ENCODE data around the gene RBM38. TPM values are rescaled to one million over a fixed set of nuclear protein-coding genes. Genes with fewer than 3 reads are reported as not detected.

Gene RBM38
- total RNA-seq, 4 donors from 2014 or later = 6.2 to 13.3 (median 11.2) TPM

- intact Hi-C loops (cut with DNase I; ENCODE audit: low total_unique reads) = no loop called here
- no peak overlapping the region for H3K4me3 ChIP-seq (ENCODE audit: low read depth, poor library complexity, severe bottlenecking)
- no peak for TF ChIP-seq POLR2A (IDR thresholded peaks at IDR 0.05)
- no peak for TF ChIP-seq CTCF (IDR thresholded peaks at IDR 0.05)
- DNase-seq (ENCODE audit: low spot score in 2 of 2) = peak in 1 of 2 donors; percentile 50
- WGBS, 2 donors = 91 to 97% methylated on average over 4 of the region's 4 CpGs
Measured at GRCh38 chr20:57378646-57379262, 12.4 kb upstream of the RBM38 start.

- no peak overlapping the region for H3K4me3 ChIP-seq (ENCODE audit: low read depth, poor library complexity, severe bottlenecking)
- 81 to 83% methylated on average over 5 of the region's 5 CpGs for WGBS, 2 donors
- no peak for DNase-seq (ENCODE audit: low spot score in 2 of 2)
- intact Hi-C loops (cut with DNase I; ENCODE audit: low total_unique reads) = no loop called here
- no peak for TF ChIP-seq POLR2A (IDR thresholded peaks at IDR 0.05)
- no peak for TF ChIP-seq CTCF (IDR thresholded peaks at IDR 0.05)
Measured at GRCh38 chr20:57379263-57379647, 11.9 kb upstream of the RBM38 start.

GRCh38 chr20:57380081-57380750 is 11.0 kb upstream of the RBM38 start:
- TF ChIP-seq POLR2A (IDR thresholded peaks at IDR 0.05) (no peak), CTCF (IDR thresholded peaks at IDR 0.05) (no peak)
- WGBS, 2 donors = 80 to 85% methylated on average over 10 of the region's 10 CpGs
- intact Hi-C loops (cut with DNase I; ENCODE audit: low total_unique reads) = loop anchor here (2.0 kb wide), 1 partner anchor 113 kb away; no protein-coding TSS in a partner anchor

GRCh38 chr20:57381596-57382503 is 9.3 kb upstream of the RBM38 start:
- peak; percentile 84 to 97 for DNase-seq (ENCODE audit: low spot score in 2 of 2)
- TF ChIP-seq CTCF (IDR thresholded peaks at IDR 0.05) (peak in 1 of 3 donors; percentile 77), POLR2A (IDR thresholded peaks at IDR 0.05) (no peak)
- H3K4me3 ChIP-seq (ENCODE audit: low read depth, poor library complexity, severe bottlenecking) = no peak overlapping the region
- intact Hi-C loops (cut with DNase I; ENCODE audit: low total_unique reads) = loop anchor here (2.0 kb wide), 1 partner anchor 111 kb away; no protein-coding TSS in a partner anchor
- WGBS, 2 donors = 48% methylated on average over 20 of the region's 20 CpGs

More at GRCh38 chr20:57380081-57380750, 11.0 kb upstream of the RBM38 start:
- peak in 1 of 2 donors; percentile 49 for DNase-seq (ENCODE audit: low spot score in 2 of 2)
- H3K4me3 ChIP-seq (ENCODE audit: low read depth, poor library complexity, severe bottlenecking) = no peak overlapping the region

- H3K4me3 ChIP-seq (ENCODE audit: low read depth, poor library complexity, severe bottlenecking) = no peak overlapping the region
- WGBS, 2 donors = 87% methylated on average over 5 of the region's 5 CpGs
- DNase-seq (ENCODE audit: low spot score in 2 of 2) = no peak
- no peak for TF ChIP-seq CTCF (IDR thresholded peaks at IDR 0.05)
- TF ChIP-seq POLR2A (IDR thresholded peaks at IDR 0.05) = no peak
- intact Hi-C loops (cut with DNase I; ENCODE audit: low total_unique reads) = no loop called here
Measured at GRCh38 chr20:57382516-57382915, 8.7 kb upstream of the RBM38 start.

All from lower leg skin (tissue), 4 donors.